Stimulated activated CD8-positive, alpha-beta memory T cell treated with anti-CD3 and anti-CD28 coated beads, Interleukin-7, amount 100 ng/mL, for 24 hours (primary cell): Measurements from ENCODE around the gene WDR86.

Experiments
- DNase-seq: peaks from one replicate; pipeline ENCODE4 v3.0.0-alpha.2; 2020; ENCODE audit warnings: low read depth

The WDR86 gene

GRCh38 chr7:151409667-151410404 is at the start of gene WDR86:
Gene WDR86 (minus strand): TSS chr7:151410038. CDS start chr7:151409589, 449 bp downstream.
- DNase-seq, result no peak

GRCh38 chr7:151457534-151457933 is 47.7 kb upstream of the WDR86 start:
- DNase-seq, result no peak

GRCh38 chr7:151456782-151457181 is 46.9 kb upstream of the WDR86 start:
- no peak for DNase-seq

GRCh38 chr7:151456276-151456675 is 46.4 kb upstream of the WDR86 start:
- no peak for DNase-seq

GRCh38 chr7:151455690-151456089 is 45.9 kb upstream of the WDR86 start:
- DNase-seq, result no peak

- no peak for DNase-seq
Measured at GRCh38 chr7:151454932-151455530, 45.2 kb upstream of the WDR86 start.

GRCh38 chr7:151454305-151454704 is 44.5 kb upstream of the WDR86 start:
- DNase-seq, result no peak

GRCh38 chr7:151453326-151453791 is 43.5 kb upstream of the WDR86 start:
- no peak for DNase-seq

GRCh38 chr7:151452680-151453325 is 43.0 kb upstream of the WDR86 start:
- DNase-seq, result no peak

GRCh38 chr7:151451626-151452571 is 42.1 kb upstream of the WDR86 start:
- DNase-seq, result no peak

- DNase-seq, result no peak
Measured at GRCh38 chr7:151451156-151451555, 41.3 kb upstream of the WDR86 start.

- DNase-seq, result no peak
Measured at GRCh38 chr7:151449990-151450389, 40.2 kb upstream of the WDR86 start.

GRCh38 chr7:151448261-151449252 is 38.7 kb upstream of the WDR86 start:
- peak; percentile 61 for DNase-seq

- DNase-seq, result no peak
Measured at GRCh38 chr7:151447901-151448260, 38.0 kb upstream of the WDR86 start.

- no peak for DNase-seq
Measured at GRCh38 chr7:151447312-151447711, 37.5 kb upstream of the WDR86 start.

- DNase-seq, result no peak
Measured at GRCh38 chr7:151446412-151446811, 36.6 kb upstream of the WDR86 start.

- no peak for DNase-seq
Measured at GRCh38 chr7:151444632-151445031, 34.8 kb upstream of the WDR86 start.

GRCh38 chr7:151442776-151443496 is 33.1 kb upstream of the WDR86 start:
- DNase-seq, result no peak

- no peak for DNase-seq
Measured at GRCh38 chr7:151440799-151441445, 31.1 kb upstream of the WDR86 start.
